Embryonic facial prominence (tissue), 1 donor: ENCODE results near the gene RNF103.
"Not testable (repeated sequence)": the region's sequence is repeated elsewhere in the genome, so short reads cannot be mapped to it uniquely, and the experiment has no call there.

Source experiments
- DNase-seq: peaks from one replicate; pipeline ENCODE4 v3.0.0-alpha.2; 2016; ENCODE audit errors: extremely low spot score

Gene RNF103

GRCh38 chr2:86625096-86625495, 1.4 kb upstream of the RNF103 start:
- no peak for DNase-seq

GRCh38 chr2:86624267-86624547, 542 bp upstream of the RNF103 start:
- DNase-seq: no peak

DNA sequence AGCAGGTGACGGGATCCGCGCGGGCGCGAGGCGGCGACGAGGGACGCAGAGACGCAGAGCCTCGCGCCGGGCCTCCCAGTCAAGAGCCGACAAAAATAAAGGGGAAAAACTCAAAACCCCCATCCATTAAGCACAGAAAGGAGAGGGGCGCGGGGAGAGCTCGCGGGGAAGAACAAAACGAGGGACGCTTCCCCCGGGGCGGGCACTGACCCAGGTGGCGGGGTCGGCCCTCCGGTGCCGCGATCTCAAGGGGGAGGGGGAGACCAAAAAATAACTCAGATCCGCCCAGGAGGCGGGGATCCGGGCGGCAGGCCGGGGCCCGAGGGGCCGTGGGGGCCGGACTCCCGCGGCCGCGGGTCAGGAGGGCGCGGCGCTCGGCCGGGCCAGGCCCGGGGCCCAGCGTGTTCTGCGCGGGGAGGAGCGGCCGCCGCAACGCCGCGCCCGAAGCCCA, 597 bp downstream of the RNF103 start:
- DNase-seq: no peak

GRCh38 chr2:86622519-86623042, 1.1 kb downstream of the RNF103 start:
- no peak for DNase-seq

- no peak for DNase-seq
These were observed 2.3 kb downstream of the RNF103 start for GRCh38 chr2:86621280-86621943.

GRCh38 chr2:86617738-86618137, 5.9 kb downstream of the RNF103 start:
- DNase-seq: no peak

DNA sequence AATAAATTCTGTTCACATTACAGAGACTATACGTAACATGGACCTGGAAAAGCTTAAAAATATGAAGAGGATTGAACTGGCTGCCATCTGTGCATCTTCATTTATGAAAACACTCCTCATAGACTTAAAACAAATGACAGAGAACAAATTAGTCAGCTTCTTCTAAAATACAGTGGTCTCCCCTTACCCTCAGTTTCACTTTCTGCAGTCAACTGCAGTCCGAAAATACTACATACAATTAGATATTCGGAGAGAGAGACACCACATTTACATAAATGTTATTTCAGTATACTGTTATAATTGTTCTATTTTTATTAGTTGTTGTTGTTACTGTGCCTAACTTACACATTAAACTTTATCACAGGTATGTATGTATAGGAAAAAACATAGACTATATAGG, 6.5 kb downstream of the RNF103 start:
- DNase-seq: no peak

DNA sequence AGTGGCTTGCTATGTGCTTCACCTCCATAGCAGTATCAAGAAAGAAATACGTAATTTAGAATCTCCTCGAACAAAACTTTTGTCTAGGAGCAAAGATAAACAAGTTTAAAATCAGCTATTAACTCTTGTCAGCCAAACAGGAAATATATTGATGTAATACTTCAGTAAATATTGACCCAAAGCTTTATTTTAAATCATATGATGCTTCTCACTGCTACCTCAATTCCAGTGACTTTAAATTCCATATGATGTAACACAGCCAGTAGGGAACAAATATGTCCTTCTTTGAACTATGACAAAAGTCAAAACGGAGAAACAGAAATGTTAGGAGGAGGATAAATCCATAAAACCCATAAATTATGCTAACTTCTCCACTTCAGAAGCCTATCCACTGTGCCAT, 7.2 kb downstream of the RNF103 start:
- no peak for DNase-seq

- no peak for DNase-seq
These were observed 8.1 kb downstream of the RNF103 start for GRCh38 chr2:86615596-86615995.

DNA sequence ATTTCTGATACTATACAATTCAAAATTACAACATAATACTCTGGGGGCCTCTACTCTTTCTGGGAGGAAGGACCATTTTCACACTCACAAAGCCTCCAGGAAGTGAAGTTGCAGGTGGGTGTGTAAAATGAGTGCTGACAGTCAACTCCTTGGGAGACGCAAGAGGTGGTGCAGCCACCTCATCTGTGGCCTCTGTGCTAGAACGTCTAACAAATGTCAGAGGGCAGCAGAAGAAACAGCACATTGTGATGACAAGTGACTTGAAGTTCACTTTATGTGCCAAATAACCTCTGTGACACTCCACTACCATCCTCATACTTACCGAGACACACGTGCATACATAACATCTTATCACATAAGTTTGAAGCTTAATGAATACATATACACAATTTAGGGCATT, 10.2 kb downstream of the RNF103 start:
- no peak for DNase-seq

DNA sequence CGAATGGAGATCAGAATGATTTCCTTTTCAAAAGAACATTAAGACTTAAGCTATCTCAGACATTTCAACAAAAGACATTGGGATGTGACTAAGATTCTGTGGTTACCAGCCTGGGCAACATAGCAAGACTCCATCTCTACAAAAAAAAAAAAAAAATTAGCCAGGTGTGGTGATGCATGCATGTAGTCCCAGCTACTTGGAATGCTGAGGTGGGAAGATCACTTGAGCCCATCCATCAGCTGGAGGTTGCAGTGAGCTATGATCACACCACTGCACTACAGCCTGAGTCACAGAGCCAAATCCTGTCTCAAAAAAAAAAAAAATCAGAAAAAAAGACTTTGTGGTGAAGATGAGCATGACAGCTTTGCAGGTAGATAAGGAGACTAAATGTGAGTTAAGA, 12.8 kb downstream of the RNF103 start:
- DNase-seq: no peak

- DNase-seq: no peak
These were observed 14.7 kb downstream of the RNF103 start for GRCh38 chr2:86608832-86609410.

GRCh38 chr2:86603905-86604304, 19.8 kb downstream of the RNF103 start:
- DNase-seq: no peak

GRCh38 chr2:86598966-86599365, 24.7 kb downstream of the RNF103 start:
- no peak for DNase-seq

- no peak for DNase-seq
These were observed 27.5 kb downstream of the RNF103 start for GRCh38 chr2:86596118-86596517.

DNA sequence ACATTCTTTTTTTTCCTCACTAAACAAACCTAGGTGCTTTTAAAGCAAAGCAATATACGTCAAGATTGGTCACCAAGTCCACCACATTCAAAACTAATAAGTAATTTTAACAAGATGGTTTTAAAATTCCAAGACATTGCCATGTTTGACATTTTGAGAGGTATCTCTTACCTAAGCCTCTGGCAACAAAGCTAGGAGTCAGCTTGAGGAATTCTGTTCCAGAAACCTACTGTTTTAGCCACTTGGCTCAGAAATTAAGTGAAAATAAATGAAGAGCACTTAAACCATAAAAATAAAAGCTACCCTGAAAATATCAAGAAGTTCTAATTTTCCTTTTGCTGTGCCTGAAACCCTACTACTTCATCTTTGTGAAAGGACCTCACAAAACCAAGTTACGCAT, 30.4 kb downstream of the RNF103 start:
- DNase-seq: no peak

DNA sequence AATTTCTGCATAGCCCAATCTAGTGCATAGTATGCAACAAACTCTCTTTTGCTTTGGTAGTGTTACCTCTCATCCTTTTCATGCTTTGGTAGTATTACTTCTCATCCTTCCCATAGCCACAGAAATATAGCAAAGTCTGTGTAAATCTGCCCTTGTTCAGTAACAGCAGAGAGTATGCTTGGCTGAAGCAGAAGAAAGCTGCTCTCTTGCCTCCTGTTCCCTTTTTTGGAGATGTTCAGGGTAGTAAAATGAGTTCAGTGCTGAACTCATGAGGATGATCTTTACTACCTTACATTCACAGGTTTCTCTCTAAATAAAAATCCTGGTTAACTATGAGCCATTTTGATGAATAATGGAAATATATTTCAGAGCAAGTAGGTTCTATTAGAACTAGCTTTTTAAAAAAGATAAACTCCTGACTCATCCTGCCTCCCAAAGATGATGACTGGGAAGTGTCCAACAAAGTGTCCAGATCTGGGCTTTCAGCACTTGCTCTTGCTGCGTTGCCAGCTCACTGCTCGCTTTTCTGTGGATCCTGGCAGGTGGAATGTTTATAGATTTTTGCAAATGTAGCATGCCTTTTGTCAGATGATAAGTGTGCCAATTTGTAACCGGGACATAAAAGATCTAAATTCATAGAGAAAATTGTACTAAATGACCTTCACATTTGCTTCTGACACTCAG, 31.0 kb downstream of the RNF103 start:
- DNase-seq: no peak

- not testable (repeated sequence) for DNase-seq
These were observed 34.0 kb downstream of the RNF103 start for GRCh38 chr2:86589701-86590100.

GRCh38 chr2:86584151-86584913, 39.3 kb downstream of the RNF103 start:
- no peak for DNase-seq

GRCh38 chr2:86580560-86580959, 43.1 kb downstream of the RNF103 start:
- DNase-seq: no peak

DNA sequence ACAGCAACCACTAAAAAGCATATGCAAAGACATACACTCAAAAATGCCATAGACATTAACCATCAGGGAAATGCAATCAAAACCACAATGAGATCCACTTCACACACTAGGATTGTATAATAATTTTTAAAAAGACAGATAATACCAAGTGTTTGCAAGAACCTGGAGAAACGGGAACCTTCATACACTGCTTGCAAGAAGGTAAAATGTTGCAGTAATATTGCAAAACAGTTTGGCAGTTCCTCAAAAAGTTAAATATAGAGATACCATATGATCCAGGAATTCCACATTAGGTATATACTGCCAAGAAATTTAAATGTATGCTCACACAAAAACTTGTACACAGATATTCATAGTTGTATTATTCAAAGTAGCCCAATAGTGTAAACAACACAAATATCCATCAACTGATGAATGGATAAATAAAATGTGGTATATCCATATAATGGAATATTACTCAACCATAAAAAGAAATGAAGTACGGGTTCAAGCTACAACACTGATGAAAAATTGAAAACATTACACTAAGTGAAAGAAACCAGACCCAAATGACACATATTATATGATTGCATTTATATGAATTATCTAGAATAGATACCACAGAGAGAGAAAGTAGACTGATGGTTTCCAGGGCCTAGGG, 45.7 kb downstream of the RNF103 start:
- no peak for DNase-seq

DNA sequence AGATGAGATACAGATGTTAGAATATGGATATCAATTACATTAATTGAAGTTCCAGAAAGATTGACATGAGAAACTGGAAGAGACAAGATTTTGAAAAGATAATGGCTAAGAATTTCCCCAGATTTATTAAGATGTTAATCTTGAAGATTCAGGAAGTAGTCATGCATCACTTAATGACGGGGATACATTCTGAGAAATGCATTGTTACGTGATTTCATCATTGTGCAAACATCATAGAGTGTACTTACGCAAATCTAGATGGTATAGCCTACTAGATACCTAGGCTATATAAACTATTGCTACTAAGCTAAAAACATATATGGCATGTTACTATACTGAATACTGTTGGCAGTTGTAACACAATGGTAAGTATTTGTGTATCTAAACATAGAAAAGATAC, 53.6 kb downstream of the RNF103 start:
- no peak for DNase-seq
